SK-N-SH treated with all-trans-retinoic acid at 6 μM for 48 hours (cell line): ENCODE data around the gene CRYBG1.

Experiments used
- ESRRG ChIP-seq: fragments of 250-450 bp; sonication (Bioruptor Pico); IDR thresholded peaks from 2 replicates; pipeline ENCODE4 v1.6.1; 2021; ENCODE audit warnings: mild to moderate bottlenecking
- ZFP30 ChIP-seq: fragments of 450-650 bp; formaldehyde crosslinking; IDR thresholded peaks from 2 replicates; pipeline ENCODE4 v1.5.0; 2022; ENCODE audit warnings: mild to moderate bottlenecking, moderate library complexity

GRCh38 chr6:106495014-106495413, 134.5 kb downstream of the CRYBG1 start:
- TF ChIP-seq ESRRG (CRISPR knock-in tag) = no peak
- TF ChIP-seq ZFP30 (CRISPR knock-in tag) = no peak
